HEK293 (cell line): ENCODE data around the gene EARS2.

ENCODE experiments used
- CTCF ChIA-PET: fragments of 350-600 bp; formaldehyde crosslinking; extraction: SDS; loops from one replicate; lab custom pipeline; 2021; ENCODE audit warnings: antibody characterized with exemption; lab: Yijun Ruan, JAX
- POLR2A ChIA-PET: fragments of 300-600 bp; formaldehyde crosslinking; extraction: SDS; loops from one replicate; lab custom pipeline; 2020; ENCODE audit warnings: antibody characterized with exemption, inconsistent platforms; lab: Yijun Ruan, JAX
- H3K27ac ChIP-seq: fragments of 200-500 bp; sonication (Bioruptor generic); 2 replicates; pipeline ENCODE4 v1.5.1; 2014; ENCODE audit warnings: low read depth, low read length, control low read depth, inconsistent platforms; ENCODE audit errors: extremely low read depth
- H3K36me3 ChIP-seq, 2 experiments: fragments of 200-500 bp in 1 of 2; sonication (Bioruptor generic) in 1 of 2; 1 replicate in 1 of 2; 2 replicates in 1 of 2; pipeline ENCODE4 v1.5.1; 2014 to 2017; ENCODE audit warnings: inconsistent platforms in 2 of 2, low read length in 2 of 2; ENCODE audit not compliant: control insufficient read depth in 2 of 2, insufficient read depth in 1 of 2
- H3K4me1 ChIP-seq: fragments of 200-500 bp; sonication (Bioruptor generic); 2 replicates; pipeline ENCODE4 v1.5.1; 2014; ENCODE audit warnings: mild to moderate bottlenecking, low read length, inconsistent platforms; ENCODE audit not compliant: control insufficient read depth, insufficient read depth
- H3K4me3 ChIP-seq: 2 replicates; pipeline ENCODE4 v1.5.1; 2011; ENCODE audit warnings: low read depth, mild to moderate bottlenecking, control low read depth, low read length, moderate library complexity
- H3K9me3 ChIP-seq: fragments of 200-500 bp; sonication (Bioruptor generic); 2 replicates; pipeline ENCODE4 v1.5.1; 2014; ENCODE audit warnings: low read depth, low read length, inconsistent platforms; ENCODE audit not compliant: control insufficient read depth, insufficient read depth
- BCL11B ChIP-seq: fragments of 450-650 bp; formaldehyde crosslinking; IDR thresholded peaks from 2 replicates; pipeline ENCODE4 v1.5.1; 2016; ENCODE audit warnings: low read depth, missing biosample characterization, missing genetic modification characterization
- KLF10 ChIP-seq: fragments of 450-650 bp; IDR thresholded peaks from 2 replicates; pipeline ENCODE4 v1.5.1; 2018; ENCODE audit warnings: missing biosample characterization, mild to moderate bottlenecking, missing genetic modification characterization
- KLF9 ChIP-seq: fragments of 450-650 bp; formaldehyde crosslinking; IDR thresholded peaks from 2 replicates; pipeline ENCODE4 v1.5.1; 2016; ENCODE audit warnings: missing biosample characterization, missing genetic modification characterization, low read depth
- SETDB1 ChIP-seq: IDR thresholded peaks from one replicate; pipeline ENCODE4 v1.6.1; 2017; ENCODE audit warnings: mild to moderate bottlenecking, low read length, moderate library complexity, mixed read lengths; ENCODE audit not compliant: insufficient read length
- ZNF221 ChIP-seq: fragments of 450-650 bp; formaldehyde crosslinking; IDR thresholded peaks from 2 replicates; pipeline ENCODE4 v1.5.1; 2017; ENCODE audit warnings: missing biosample characterization, missing genetic modification characterization, borderline replicate concordance
- ZNF23 ChIP-seq: fragments of 450-650 bp; formaldehyde crosslinking; IDR thresholded peaks from 2 replicates; pipeline ENCODE4 v1.5.1; 2016; ENCODE audit warnings: missing biosample characterization, missing genetic modification characterization, borderline replicate concordance
- ZNF510 ChIP-seq: fragments of 450-650 bp; formaldehyde crosslinking; IDR thresholded peaks from 2 replicates; pipeline ENCODE4 v1.5.1; 2018; ENCODE audit warnings: mild to moderate bottlenecking, missing genetic modification characterization, missing biosample characterization; ENCODE audit not compliant: insufficient replicate concordance
- ZNF549 ChIP-seq: fragments of 450-650 bp; IDR thresholded peaks from 2 replicates; pipeline ENCODE4 v1.5.1; 2018; ENCODE audit warnings: missing biosample characterization, missing genetic modification characterization, mild to moderate bottlenecking, inconsistent platforms, moderate library complexity
- ZNF600 ChIP-seq: fragments of 450-650 bp; formaldehyde crosslinking; IDR thresholded peaks from 2 replicates; pipeline ENCODE4 v1.5.1; 2016; ENCODE audit warnings: missing biosample characterization, missing genetic modification characterization
- ZNF610 ChIP-seq: fragments of 450-650 bp; formaldehyde crosslinking; IDR thresholded peaks from 2 replicates; pipeline ENCODE4 v1.5.1; 2016; ENCODE audit warnings: missing biosample characterization, missing genetic modification characterization, borderline replicate concordance
- ZNF768 ChIP-seq: fragments of 450-650 bp; formaldehyde crosslinking; IDR thresholded peaks from 2 replicates; pipeline ENCODE4 v1.5.1; 2018; ENCODE audit warnings: missing biosample characterization, mild to moderate bottlenecking, missing genetic modification characterization
- ZXDB ChIP-seq: fragments of 450-650 bp; formaldehyde crosslinking; IDR thresholded peaks from 2 replicates; pipeline ENCODE4 v1.5.1; 2016; ENCODE audit warnings: missing biosample characterization, missing genetic modification characterization
- TF ChIP-seq, protein P1 (sequence below): fragments of 450-650 bp; formaldehyde crosslinking; IDR thresholded peaks from 2 replicates; pipeline ENCODE4 v1.5.1; 2017; ENCODE audit warnings: missing biosample characterization, missing genetic modification characterization
- TF ChIP-seq, protein P2 (sequence below): fragments of 450-650 bp; formaldehyde crosslinking; IDR thresholded peaks from 2 replicates; pipeline ENCODE4 v1.5.1; 2016; ENCODE audit warnings: missing biosample characterization, missing genetic modification characterization, borderline replicate concordance
- TF ChIP-seq, protein P3 (sequence below): fragments of 450-650 bp; formaldehyde crosslinking; IDR thresholded peaks from 2 replicates; pipeline ENCODE4 v1.5.1; 2017; ENCODE audit warnings: missing biosample characterization, mild to moderate bottlenecking, missing genetic modification characterization, moderate library complexity
- TF ChIP-seq, protein P4 (sequence below): fragments of 450-650 bp; formaldehyde crosslinking; IDR thresholded peaks from 2 replicates; pipeline ENCODE4 v1.5.0; 2017; ENCODE audit warnings: missing biosample characterization, missing genetic modification characterization, borderline replicate concordance
- TF ChIP-seq, protein P5 (sequence below): fragments of 450-650 bp; formaldehyde crosslinking; optimal IDR thresholded peaks from 2 replicates; pipeline ENCODE3; 2016; ENCODE audit warnings: missing biosample characterization, mild to moderate bottlenecking, missing genetic modification characterization

The EARS2 gene

DNA sequence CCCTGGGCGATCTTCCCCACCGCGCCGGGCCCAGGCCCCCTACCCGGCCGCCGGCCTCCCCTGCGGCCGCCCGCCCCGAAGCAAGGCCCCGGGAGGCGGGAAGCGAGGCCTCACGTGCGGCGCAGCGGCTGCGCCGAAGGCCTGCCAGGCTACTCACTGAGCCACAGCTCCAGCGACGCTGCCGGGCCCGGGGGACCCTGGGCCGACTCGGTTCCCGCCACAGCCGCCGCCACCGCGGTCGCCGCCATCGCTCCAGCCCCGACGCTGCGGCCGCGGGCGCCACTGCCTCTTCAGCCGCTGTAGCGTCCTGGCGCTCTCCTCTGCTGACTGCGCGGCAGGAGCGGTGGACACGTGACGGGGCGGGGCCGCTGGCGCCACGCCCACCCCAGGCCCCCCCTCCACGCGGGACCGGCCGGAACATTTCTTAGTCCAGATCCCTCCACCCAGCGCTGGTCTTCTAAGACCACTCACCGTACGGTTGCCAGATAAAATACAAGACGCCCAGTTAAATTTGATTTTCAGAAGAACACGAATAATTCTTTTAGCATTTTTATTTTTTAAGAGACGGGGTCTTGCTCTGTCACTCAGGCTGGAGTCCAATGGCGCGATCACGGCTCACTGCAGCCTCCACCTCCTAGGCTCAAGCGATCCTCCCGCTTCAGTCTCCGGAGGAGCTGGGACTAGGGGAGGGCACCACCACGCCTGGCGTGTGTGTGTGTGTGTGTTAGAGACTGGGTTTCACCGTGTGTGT lies 46.8 kb downstream of the EARS2 start, which contains the start of gene GGA2 (continued):
- TF ChIP-seq ZXDB (tag by site-specific recombination) (peak; percentile 36; the same call in 1 of the 2 replicates), SETDB1 (no peak), KLF9 (peak; percentile 95), ZNF768 (no peak), ZNF221 (no peak), ZNF610 (tag by site-specific recombination) (peak; percentile 65; the same call in 1 of the 2 replicates), ZNF600 (peak; percentile 68), ZNF549 (no peak)
- TF ChIP-seq, protein P1, sequence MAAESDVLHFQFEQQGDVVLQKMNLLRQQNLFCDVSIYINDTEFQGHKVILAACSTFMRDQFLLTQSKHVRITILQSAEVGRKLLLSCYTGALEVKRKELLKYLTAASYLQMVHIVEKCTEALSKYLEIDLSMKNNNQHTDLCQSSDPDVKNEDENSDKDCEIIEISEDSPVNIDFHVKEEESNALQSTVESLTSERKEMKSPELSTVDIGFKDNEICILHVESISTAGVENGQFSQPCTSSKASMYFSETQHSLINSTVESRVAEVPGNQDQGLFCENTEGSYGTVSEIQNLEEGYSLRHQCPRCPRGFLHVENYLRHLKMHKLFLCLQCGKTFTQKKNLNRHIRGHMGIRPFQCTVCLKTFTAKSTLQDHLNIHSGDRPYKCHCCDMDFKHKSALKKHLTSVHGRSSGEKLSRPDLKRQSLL (tag by site-specific recombination): peak; percentile 61
- TF ChIP-seq, protein P2, sequence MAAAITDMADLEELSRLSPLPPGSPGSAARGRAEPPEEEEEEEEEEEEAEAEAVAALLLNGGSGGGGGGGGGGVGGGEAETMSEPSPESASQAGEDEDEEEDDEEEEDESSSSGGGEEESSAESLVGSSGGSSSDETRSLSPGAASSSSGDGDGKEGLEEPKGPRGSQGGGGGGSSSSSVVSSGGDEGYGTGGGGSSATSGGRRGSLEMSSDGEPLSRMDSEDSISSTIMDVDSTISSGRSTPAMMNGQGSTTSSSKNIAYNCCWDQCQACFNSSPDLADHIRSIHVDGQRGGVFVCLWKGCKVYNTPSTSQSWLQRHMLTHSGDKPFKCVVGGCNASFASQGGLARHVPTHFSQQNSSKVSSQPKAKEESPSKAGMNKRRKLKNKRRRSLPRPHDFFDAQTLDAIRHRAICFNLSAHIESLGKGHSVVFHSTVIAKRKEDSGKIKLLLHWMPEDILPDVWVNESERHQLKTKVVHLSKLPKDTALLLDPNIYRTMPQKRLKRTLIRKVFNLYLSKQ (tag by site-specific recombination): no peak
- TF ChIP-seq, all 188 proteins: peak for 37

DNA sequence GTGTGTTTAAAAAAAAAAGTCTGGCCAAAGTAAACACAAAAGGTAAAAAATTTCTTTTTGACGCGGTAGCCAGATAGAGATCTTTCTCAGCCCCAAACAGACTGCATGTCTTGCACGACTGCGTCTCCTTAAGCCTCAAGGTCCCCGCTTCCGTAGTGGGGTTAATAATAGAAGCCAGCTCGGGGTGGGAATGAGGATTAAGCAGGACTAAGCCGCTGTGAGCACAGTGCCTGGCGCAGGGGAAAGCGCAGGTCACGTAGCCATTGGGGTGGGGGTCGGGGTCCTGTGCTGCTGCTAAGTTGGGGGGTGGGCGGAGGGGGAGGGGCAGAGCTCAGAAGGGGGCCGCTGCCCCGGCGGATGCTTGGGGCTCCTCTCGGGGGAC lies 47.4 kb downstream of the EARS2 start:
- POLR2A ChIA-PET: interaction anchor here (0.6 to 1.6 kb wide), 5 partner anchors 20 to 1368 kb away, joined by 3 to 7 read pairs (median 3); partner anchors contain the start of genes EARS2 and UBFD1
- Histone ChIP-seq H3K4me1 (peaks cover 8% of the 10 kb centered on the region), H3K9me3 (no peaks in the 10 kb centered on the region), H3K36me3 (no peaks in the 10 kb centered on the region; a peak in 1 of 3 replicates), H3K4me3 (peak overlapping the region; percentile 83), H3K27ac (peak overlapping the region; percentile 76; the same call in 1 of the 2 replicates)
- TF ChIP-seq ZNF23 (tag by site-specific recombination): no peak
- TF ChIP-seq, protein P3, sequence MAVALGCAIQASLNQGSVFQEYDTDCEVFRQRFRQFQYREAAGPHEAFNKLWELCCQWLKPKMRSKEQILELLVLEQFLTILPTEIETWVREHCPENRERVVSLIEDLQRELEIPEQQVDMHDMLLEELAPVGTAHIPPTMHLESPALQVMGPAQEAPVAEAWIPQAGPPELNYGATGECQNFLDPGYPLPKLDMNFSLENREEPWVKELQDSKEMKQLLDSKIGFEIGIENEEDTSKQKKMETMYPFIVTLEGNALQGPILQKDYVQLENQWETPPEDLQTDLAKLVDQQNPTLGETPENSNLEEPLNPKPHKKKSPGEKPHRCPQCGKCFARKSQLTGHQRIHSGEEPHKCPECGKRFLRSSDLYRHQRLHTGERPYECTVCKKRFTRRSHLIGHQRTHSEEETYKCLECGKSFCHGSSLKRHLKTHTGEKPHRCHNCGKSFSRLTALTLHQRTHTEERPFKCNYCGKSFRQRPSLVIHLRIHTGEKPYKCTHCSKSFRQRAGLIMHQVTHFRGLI (tag by site-specific recombination): 0 out of 2 replicates have a peak, but pooled peaks have one; percentile 1
- CTCF ChIA-PET: interaction anchor here (1.6 kb wide), 1 partner anchor 75 kb away, joined by 9 read pairs; no protein-coding TSS in a partner anchor

DNA sequence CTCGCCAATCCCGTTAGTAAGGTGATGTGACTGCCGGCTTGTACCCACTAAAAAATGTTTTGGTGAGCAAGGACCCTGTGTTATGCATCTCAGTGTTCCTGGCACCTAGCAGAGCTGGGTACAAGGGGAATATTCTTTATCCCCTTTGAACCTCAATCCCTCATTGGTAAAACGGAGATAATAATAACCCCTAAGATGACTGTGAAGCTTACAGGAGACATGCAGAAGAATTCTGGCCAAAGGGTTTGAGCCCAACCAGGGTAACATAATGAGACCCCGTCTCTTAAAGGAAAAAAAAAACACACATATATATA lies 47.8 kb downstream of the EARS2 start:
- no peaks in the 10 kb centered on the region; a peak in 1 of 3 replicates for H3K36me3 ChIP-seq
- H3K4me1 ChIP-seq: peaks cover 11% of the 10 kb centered on the region
- peak overlapping the region; percentile 83 for H3K4me3 ChIP-seq
- ChIA-PET POLR2A (interaction anchor here (0.6 to 1.3 kb wide), 4 partner anchors 20 to 1368 kb away, joined by 3 to 6 read pairs (median 3); no protein-coding TSS in a partner anchor), CTCF (interaction anchor here (1.0 to 1.6 kb wide), 2 partner anchors 74 to 526 kb away, joined by 3 to 9 read pairs; no protein-coding TSS in a partner anchor)
- no peak overlapping the region for H3K27ac ChIP-seq
- H3K9me3 ChIP-seq: no peaks in the 10 kb centered on the region
- TF ChIP-seq, protein P4, sequence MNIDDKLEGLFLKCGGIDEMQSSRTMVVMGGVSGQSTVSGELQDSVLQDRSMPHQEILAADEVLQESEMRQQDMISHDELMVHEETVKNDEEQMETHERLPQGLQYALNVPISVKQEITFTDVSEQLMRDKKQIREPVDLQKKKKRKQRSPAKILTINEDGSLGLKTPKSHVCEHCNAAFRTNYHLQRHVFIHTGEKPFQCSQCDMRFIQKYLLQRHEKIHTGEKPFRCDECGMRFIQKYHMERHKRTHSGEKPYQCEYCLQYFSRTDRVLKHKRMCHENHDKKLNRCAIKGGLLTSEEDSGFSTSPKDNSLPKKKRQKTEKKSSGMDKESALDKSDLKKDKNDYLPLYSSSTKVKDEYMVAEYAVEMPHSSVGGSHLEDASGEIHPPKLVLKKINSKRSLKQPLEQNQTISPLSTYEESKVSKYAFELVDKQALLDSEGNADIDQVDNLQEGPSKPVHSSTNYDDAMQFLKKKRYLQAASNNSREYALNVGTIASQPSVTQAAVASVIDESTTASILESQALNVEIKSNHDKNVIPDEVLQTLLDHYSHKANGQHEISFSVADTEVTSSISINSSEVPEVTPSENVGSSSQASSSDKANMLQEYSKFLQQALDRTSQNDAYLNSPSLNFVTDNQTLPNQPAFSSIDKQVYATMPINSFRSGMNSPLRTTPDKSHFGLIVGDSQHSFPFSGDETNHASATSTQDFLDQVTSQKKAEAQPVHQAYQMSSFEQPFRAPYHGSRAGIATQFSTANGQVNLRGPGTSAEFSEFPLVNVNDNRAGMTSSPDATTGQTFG (tag by site-specific recombination): no peak
- TF ChIP-seq, protein P5, sequence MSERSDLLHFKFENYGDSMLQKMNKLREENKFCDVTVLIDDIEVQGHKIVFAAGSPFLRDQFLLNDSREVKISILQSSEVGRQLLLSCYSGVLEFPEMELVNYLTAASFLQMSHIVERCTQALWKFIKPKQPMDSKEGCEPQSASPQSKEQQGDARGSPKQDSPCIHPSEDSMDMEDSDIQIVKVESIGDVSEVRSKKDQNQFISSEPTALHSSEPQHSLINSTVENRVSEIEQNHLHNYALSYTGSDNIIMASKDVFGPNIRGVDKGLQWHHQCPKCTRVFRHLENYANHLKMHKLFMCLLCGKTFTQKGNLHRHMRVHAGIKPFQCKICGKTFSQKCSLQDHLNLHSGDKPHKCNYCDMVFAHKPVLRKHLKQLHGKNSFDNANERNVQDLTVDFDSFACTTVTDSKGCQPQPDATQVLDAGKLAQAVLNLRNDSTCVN (tag by site-specific recombination): no peak
- TF ChIP-seq, protein P3 (tag by site-specific recombination): peak; percentile 61; the same call in 1 of the 2 replicates
- no peak for TF ChIP-seq ZNF510 (tag by site-specific recombination)
- no peak for TF ChIP-seq KLF10 (tag by site-specific recombination)
- TF ChIP-seq BCL11B (tag by site-specific recombination): no peak
- TF ChIP-seq ZNF549: no peak
